Neural cell (in vitro differentiated cells): ENCODE data around the gene FBL. TPM values are rescaled to one million over a fixed set of nuclear protein-coding genes. Genes with fewer than 3 reads are reported as not detected.

ENCODE experiments used
- H2AFZ ChIP-seq: fragments of 200-600, 300-800 bp; sonication (generic), shearing (Covaris generic); 2 replicates; pipeline ENCODE4 v1.6.0; 2014; ENCODE audit warnings: low read depth, mild to moderate bottlenecking, antibody characterized with exemption, low read length, moderate library complexity
- H3F3A ChIP-seq: fragments of 200-600 bp; shearing (Covaris generic); 2 replicates; pipeline ENCODE4 v1.6.1; 2016; ENCODE audit warnings: mild to moderate bottlenecking, moderate library complexity, mixed read lengths, antibody characterized with exemption, low read length; ENCODE audit not compliant: insufficient read depth, poor library complexity, severe bottlenecking
- H3K27ac ChIP-seq: fragments of 200-600, 300-800 bp; sonication (generic), shearing (Covaris generic); 2 replicates; pipeline ENCODE4 v1.5.1; 2014; ENCODE audit warnings: mild to moderate bottlenecking, low read length, moderate library complexity
- H3K27me3 ChIP-seq: fragments of 300-800, 200-600 bp; sonication (generic), shearing (Covaris generic); 2 replicates; pipeline ENCODE4 v1.6.0; 2014; ENCODE audit warnings: mild to moderate bottlenecking, low read depth, low read length, moderate library complexity; ENCODE audit not compliant: insufficient read depth
- H3K36me3 ChIP-seq: fragments of 300-800, 200-600 bp; sonication (generic), shearing (Covaris generic); 2 replicates; pipeline ENCODE4 v1.5.1; 2014; ENCODE audit warnings: mild to moderate bottlenecking, antibody characterized with exemption, low read length, moderate library complexity; ENCODE audit not compliant: insufficient read depth
- H3K4me2 ChIP-seq: fragments of 300-800, 200-600 bp; sonication (generic), shearing (Covaris generic); 2 replicates; pipeline ENCODE4 v1.6.0; 2014; ENCODE audit warnings: mild to moderate bottlenecking, low read length
- H3K4me3 ChIP-seq: fragments of 300-800, 200-600 bp; sonication (generic), shearing (Covaris generic); 2 replicates; pipeline ENCODE4 v1.5.1; 2014; ENCODE audit warnings: mild to moderate bottlenecking, low read length, moderate library complexity
- H3K79me2 ChIP-seq: fragments of 200-600 bp; shearing (Covaris generic); replicated peaks from 2 replicates; pipeline ENCODE4 v1.6.0; 2014; ENCODE audit warnings: mild to moderate bottlenecking, low read length, moderate library complexity; ENCODE audit not compliant: insufficient read depth
- H3K9ac ChIP-seq: fragments of 300-800, 200-600 bp; sonication (generic), shearing (Covaris generic); 2 replicates; pipeline ENCODE4 v1.6.1; 2016; ENCODE audit warnings: mild to moderate bottlenecking, low read length, mixed read lengths
- H3K9me2 ChIP-seq: fragments of 200-600 bp; shearing (Covaris generic); 2 replicates; pipeline ENCODE4 v1.6.1; 2016; ENCODE audit warnings: mild to moderate bottlenecking, low read length, mixed read lengths; ENCODE audit not compliant: insufficient read depth
- H3K9me3 ChIP-seq: fragments of 200-600, 300-800 bp; sonication (generic), shearing (Covaris generic); 2 replicates; pipeline ENCODE4 v1.6.1; 2016; ENCODE audit warnings: mild to moderate bottlenecking, mixed run types, low read length, moderate library complexity, mixed read lengths
- H4K20me1 ChIP-seq: fragments of 200-600 bp; shearing (Covaris generic); 2 replicates; pipeline ENCODE4 v1.6.1; 2016; ENCODE audit warnings: mild to moderate bottlenecking, mixed run types; ENCODE audit not compliant: insufficient read depth
- EP300 ChIP-seq: fragments of 450-650 bp; conservative IDR thresholded peaks from 2 replicates; pipeline ENCODE4 v1.6.1; 2014; ENCODE audit warnings: antibody characterized with exemption, mild to moderate bottlenecking, moderate library complexity; ENCODE audit not compliant: poor library complexity, severe bottlenecking
- EZH2 ChIP-seq: fragments of 200-600, 300-800 bp; shearing (Covaris generic), sonication (generic); IDR thresholded peaks from 2 replicates; pipeline ENCODE4 v1.6.1; 2014; ENCODE audit warnings: antibody characterized with exemption, low read length, borderline replicate concordance, mild to moderate bottlenecking; ENCODE audit not compliant: insufficient read depth, poor library complexity, severe bottlenecking
- MXI1 ChIP-seq: fragments of 450-650 bp; conservative IDR thresholded peaks from 2 replicates; pipeline ENCODE4 v1.6.1; 2014; ENCODE audit warnings: antibody characterized with exemption, mild to moderate bottlenecking; ENCODE audit not compliant: poor library complexity, severe bottlenecking
- POLR2AphosphoS5 ChIP-seq: IDR thresholded peaks from 2 replicates; pipeline ENCODE4 v1.6.1; 2012
- RAD21 ChIP-seq: fragments of 450-650 bp; conservative IDR thresholded peaks from 2 replicates; pipeline ENCODE4 v1.6.1; 2014; ENCODE audit warnings: antibody characterized with exemption, mild to moderate bottlenecking, moderate library complexity
- SMC3 ChIP-seq: fragments of 450-650 bp; conservative IDR thresholded peaks from 2 replicates; pipeline ENCODE4 v1.6.1; 2014; ENCODE audit warnings: antibody characterized with exemption, mild to moderate bottlenecking, moderate library complexity; ENCODE audit not compliant: poor library complexity
- TAF1 ChIP-seq: IDR thresholded peaks from 2 replicates; pipeline ENCODE4 v1.6.1; 2012; ENCODE audit warnings: low read depth
- polyA plus RNA-seq: library from polyadenylated mRNA; depleted of rRNA; stranded (reverse); fragments of >200 nt; gene quantifications from 2 replicates; pipeline ENCODE4 v1.2.3, GENCODE V29; 2014
- TF ChIP-seq, protein P1 (sequence below): fragments of 450-650 bp; IDR thresholded peaks from 2 replicates; pipeline ENCODE4 v1.5.1; 2014; ENCODE audit warnings: antibody characterized with exemption, mild to moderate bottlenecking, moderate library complexity; ENCODE audit not compliant: poor library complexity, severe bottlenecking
- TF ChIP-seq, protein P2 (sequence below): IDR thresholded peaks from 2 replicates; pipeline ENCODE4 v1.6.1; 2012; ENCODE audit warnings: borderline replicate concordance

FBL gene
- polyA plus RNA-seq, 1 donor from 2014 or later: 84.7 TPM

DNA sequence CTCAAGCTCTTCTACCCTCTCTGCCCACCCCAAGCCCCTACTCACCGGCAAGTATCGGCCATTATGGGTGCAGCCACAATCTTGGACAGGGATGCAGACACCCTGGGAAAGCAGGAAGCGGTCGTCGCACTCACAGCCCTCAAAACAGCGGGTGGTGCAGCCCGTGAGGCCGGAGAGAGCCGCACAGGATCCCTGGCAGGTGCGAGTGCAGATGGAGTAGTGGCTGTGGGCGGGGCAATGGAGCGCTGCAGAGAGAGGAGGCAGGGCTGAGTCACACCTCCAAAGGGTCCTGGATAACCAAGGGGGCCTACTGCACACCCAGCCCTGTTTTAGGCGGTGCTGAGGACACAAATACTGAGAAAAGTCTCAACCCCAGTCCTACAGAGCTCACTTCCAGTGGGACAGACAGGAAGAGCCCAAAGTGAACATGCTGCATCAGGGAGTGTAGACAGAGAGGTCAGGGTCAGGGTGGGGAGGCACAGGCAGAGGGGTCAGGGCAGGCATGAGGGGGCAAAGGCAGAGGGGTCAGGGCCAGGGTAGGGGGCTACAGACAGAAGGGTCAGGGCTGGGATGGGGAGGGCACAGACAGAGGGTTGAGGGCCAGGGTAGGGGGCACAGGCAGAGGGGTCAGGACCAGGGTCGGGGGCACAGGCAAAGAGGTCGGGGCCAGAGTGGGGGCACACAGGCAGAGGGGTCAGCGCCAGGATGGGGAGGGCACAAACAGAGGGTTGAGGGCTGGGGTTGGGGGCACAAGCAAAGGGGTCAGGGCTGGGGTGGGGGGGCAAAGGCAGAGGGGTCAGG is 24.2 kb upstream of the FBL start:
- H3K27ac ChIP-seq: no peak overlapping the region
- H3F3A ChIP-seq: no peaks in the 10 kb centered on the region
- H3K4me2 ChIP-seq: no peak overlapping the region
- no peaks in the 10 kb centered on the region for H3K9me3 ChIP-seq
- no peak overlapping the region for H2AFZ ChIP-seq
- no peaks in the 10 kb centered on the region for H3K36me3 ChIP-seq
- H4K20me1 ChIP-seq: no peaks in the 10 kb centered on the region
- H3K9me2 ChIP-seq: no peaks in the 10 kb centered on the region
- TF ChIP-seq MXI1 (no peak), TAF1 (no peak), SMC3 (no peak), POLR2AphosphoS5 (no peak), RAD21 (no peak), EZH2 (no peak), EP300 (no peak)
- TF ChIP-seq, protein P1, sequence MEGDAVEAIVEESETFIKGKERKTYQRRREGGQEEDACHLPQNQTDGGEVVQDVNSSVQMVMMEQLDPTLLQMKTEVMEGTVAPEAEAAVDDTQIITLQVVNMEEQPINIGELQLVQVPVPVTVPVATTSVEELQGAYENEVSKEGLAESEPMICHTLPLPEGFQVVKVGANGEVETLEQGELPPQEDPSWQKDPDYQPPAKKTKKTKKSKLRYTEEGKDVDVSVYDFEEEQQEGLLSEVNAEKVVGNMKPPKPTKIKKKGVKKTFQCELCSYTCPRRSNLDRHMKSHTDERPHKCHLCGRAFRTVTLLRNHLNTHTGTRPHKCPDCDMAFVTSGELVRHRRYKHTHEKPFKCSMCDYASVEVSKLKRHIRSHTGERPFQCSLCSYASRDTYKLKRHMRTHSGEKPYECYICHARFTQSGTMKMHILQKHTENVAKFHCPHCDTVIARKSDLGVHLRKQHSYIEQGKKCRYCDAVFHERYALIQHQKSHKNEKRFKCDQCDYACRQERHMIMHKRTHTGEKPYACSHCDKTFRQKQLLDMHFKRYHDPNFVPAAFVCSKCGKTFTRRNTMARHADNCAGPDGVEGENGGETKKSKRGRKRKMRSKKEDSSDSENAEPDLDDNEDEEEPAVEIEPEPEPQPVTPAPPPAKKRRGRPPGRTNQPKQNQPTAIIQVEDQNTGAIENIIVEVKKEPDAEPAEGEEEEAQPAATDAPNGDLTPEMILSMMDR: no peak
- TF ChIP-seq, protein P2, sequence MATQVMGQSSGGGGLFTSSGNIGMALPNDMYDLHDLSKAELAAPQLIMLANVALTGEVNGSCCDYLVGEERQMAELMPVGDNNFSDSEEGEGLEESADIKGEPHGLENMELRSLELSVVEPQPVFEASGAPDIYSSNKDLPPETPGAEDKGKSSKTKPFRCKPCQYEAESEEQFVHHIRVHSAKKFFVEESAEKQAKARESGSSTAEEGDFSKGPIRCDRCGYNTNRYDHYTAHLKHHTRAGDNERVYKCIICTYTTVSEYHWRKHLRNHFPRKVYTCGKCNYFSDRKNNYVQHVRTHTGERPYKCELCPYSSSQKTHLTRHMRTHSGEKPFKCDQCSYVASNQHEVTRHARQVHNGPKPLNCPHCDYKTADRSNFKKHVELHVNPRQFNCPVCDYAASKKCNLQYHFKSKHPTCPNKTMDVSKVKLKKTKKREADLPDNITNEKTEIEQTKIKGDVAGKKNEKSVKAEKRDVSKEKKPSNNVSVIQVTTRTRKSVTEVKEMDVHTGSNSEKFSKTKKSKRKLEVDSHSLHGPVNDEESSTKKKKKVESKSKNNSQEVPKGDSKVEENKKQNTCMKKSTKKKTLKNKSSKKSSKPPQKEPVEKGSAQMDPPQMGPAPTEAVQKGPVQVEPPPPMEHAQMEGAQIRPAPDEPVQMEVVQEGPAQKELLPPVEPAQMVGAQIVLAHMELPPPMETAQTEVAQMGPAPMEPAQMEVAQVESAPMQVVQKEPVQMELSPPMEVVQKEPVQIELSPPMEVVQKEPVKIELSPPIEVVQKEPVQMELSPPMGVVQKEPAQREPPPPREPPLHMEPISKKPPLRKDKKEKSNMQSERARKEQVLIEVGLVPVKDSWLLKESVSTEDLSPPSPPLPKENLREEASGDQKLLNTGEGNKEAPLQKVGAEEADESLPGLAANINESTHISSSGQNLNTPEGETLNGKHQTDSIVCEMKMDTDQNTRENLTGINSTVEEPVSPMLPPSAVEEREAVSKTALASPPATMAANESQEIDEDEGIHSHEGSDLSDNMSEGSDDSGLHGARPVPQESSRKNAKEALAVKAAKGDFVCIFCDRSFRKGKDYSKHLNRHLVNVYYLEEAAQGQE: no peak
- H3K4me3 ChIP-seq: no peak overlapping the region
- H3K27me3 ChIP-seq: no peaks in the 10 kb centered on the region
- H3K9ac ChIP-seq: no peak overlapping the region
- H3K79me2 ChIP-seq: no peaks in the 10 kb centered on the region

GRCh38 chr19:39867952-39868351 is 21.8 kb upstream of the FBL start:
- Histone ChIP-seq H3K9ac (no peak overlapping the region), H3K36me3 (no peaks in the 10 kb centered on the region), H3K4me2 (no peak overlapping the region), H3F3A (no peaks in the 10 kb centered on the region), H3K4me3 (no peak overlapping the region), H4K20me1 (no peaks in the 10 kb centered on the region), H3K79me2 (no peaks in the 10 kb centered on the region), H3K27ac (no peak overlapping the region), H2AFZ (no peak overlapping the region), H3K27me3 (no peaks in the 10 kb centered on the region), H3K9me2 (no peaks in the 10 kb centered on the region), H3K9me3 (no peaks in the 10 kb centered on the region)
- no peak for TF ChIP-seq POLR2AphosphoS5
- TF ChIP-seq MXI1: no peak
- no peak for TF ChIP-seq TAF1
- TF ChIP-seq SMC3: no peak
- TF ChIP-seq, protein P1: no peak
- no peak for TF ChIP-seq RAD21
- no peak for TF ChIP-seq EZH2
- no peak for TF ChIP-seq EP300
- TF ChIP-seq, protein P2: no peak
